ENCODE data around the gene SLC26A11.
A peak's percentile ranks its signal among the peaks of the same experiment; 100 is the strongest.

The SLC26A11 gene

GRCh38 chr17:80220054-80220735 lies at the start of gene SLC26A11, which contains the start of gene SGSH:
SLC26A11 (plus strand) TSS chr17:80220427; CDS start chr17:80221561, 1,134 bp downstream.
SGSH (minus strand) TSS chr17:80220333; CDS start chr17:80220313, 20 bp downstream.
- DNase-seq, result peak; percentile 43

GRCh38 chr17:80171681-80172080 lies 48.5 kb upstream of the SLC26A11 start:
- DNase-seq, result no peak

- no peak for DNase-seq
These were observed 47.1 kb upstream of the SLC26A11 start for GRCh38 chr17:80173126-80173525.

- no peak for DNase-seq
These were observed 46.3 kb upstream of the SLC26A11 start for GRCh38 chr17:80173916-80174315.

DNA sequence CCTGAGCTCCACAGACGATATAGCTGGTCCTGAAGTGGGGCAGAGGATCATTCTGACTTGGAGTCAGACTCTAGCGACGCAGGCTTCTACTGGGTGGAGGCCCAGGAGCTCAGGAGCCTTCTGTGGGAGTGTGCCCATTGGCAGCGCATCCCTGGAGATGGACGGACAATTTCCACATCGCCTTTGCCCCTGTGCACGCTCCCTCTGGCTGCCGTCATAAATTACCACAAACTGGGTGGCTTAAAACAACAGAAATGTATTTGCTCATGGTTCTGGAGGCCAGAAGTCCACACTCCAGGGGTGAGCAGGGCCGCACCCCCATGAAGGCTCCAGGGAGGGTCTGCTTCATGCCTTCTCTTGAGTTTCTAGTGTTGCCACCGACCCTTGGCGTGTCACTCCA lies 43.5 kb upstream of the SLC26A11 start:
- no peak for DNase-seq

DNA sequence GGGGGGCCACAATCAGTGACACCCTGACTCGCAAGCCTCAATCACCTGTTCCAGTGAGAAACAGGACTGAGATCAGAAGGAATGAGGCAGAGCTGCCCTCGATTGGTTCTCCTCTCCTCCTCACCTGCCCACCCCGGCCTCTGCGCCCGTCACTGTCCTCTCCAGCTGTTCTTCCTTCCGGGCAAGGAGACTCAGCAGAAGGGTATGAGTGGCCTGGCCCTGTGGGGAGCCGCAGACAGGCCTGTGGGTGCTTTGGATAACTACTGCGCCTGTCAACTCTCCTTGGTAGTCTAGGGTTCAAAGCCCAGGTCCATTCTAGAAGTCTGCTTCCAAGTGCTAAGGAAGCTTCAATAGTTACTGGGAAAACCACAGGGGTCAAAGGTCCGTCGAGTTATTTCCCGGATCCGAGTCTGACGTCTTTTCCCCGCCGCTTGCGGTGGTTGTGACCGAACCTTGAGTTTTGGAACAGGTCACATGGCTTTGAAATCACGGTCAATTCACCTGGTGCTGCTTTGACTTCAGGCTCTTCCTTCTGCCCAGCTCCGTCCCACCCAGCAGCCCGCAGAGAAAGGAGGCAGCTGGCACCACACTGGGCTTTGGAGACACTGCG lies 42.1 kb upstream of the SLC26A11 start:
- no peak for DNase-seq

DNA sequence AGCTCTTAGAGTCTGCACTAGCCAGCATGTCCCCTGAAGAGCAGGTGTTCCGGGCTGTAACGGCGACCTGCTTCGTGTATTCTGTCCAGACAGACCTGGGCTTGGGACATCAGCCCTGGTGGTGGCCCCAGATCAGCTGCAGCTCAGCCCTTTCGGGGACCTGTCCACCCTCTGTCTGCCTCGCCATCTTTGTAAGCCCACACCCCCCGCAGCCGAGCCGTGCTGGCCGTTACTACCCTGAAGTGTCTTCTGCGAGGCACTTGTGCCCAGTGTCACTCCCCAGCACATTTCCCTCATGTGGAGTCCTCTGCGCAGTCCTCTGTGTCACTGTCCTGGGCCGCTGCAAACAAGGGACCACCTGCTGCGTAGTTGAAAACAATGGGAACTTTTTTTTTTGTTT lies 40.0 kb upstream of the SLC26A11 start:
- no peak for DNase-seq

GRCh38 chr17:80181431-80181830 lies 38.8 kb upstream of the SLC26A11 start:
- DNase-seq, result no peak

DNA sequence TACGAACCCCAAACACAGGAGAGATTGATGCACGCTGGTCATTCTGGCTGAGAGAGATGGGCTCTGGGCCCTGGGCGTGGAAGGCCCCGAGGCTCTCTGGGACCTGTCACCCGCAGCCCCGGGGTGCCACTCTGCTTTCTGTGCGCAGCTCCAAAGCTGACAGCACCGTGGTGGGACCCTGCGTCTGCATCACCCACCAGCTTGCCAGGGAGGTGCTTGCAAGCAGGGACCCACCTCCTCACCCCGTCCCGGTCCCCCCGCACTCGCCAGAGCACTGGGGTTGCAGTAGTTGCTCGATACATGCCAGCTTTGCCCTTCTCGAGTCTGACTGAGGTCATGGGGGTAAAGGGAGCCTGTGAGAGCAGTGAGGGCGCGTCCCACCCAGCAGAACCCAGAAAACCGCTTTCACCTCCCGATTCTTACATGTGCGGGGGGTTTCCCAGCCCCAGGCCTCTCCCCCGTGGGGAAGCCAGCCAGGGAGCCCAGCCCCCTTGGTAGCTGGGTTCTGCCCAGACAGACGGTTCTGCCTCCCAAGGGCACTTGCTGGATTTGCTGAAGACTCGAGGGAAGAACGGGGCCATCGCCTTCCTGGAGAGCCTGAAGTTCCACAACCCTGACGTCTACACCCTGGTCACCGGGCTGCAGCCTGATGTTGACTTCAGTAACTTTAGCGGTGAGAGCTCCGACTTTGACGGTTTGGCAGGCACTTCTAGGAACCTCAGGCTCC lies 37.9 kb upstream of the SLC26A11 start:
- DNase-seq, result no peak

DNA sequence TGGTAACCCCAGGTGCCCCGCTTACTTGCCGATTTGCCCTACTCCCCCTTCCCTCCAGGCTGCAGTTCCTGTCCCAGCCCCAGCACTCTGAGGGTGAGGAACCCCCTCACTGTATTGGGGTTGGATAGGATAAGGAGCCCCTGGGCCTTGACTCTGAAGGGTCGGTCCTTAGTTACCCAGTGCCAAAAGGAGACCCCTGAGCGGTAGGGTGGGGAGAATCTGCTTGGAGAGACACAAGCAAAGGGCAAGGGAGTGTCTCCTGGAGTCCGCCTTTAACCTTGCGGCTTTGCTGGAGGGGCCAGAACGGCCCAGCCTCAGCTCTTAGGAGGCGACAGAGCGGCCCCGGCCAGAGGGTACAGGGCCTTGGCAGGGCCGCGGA lies 37.4 kb upstream of the SLC26A11 start:
- no peak for DNase-seq

GRCh38 chr17:80183581-80184422 lies 36.4 kb upstream of the SLC26A11 start:
- no peak for DNase-seq

DNA sequence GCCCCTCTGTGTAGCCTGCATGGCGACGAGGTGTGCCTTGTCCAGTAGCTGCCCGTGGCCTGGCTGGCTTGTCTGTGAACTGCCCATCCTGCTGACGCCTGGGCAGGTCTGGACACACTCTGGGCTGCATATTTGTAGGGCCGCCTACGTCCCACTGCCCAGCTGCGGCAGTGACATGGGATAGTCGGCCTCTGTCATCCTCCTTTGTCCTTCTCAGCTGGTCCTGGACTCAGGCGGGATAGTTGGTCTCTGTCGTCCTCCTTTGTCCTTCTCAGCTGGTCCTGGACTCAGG lies 35.9 kb upstream of the SLC26A11 start:
- DNase-seq, result no peak

GRCh38 chr17:80185968-80186367 lies 34.3 kb upstream of the SLC26A11 start:
- DNase-seq, result no peak

- no peak for DNase-seq
These were observed 33.1 kb upstream of the SLC26A11 start for GRCh38 chr17:80187090-80187489.

GRCh38 chr17:80187515-80187941 lies 32.7 kb upstream of the SLC26A11 start:
- DNase-seq, result no peak

- DNase-seq, result no peak
These were observed 30.6 kb upstream of the SLC26A11 start for GRCh38 chr17:80189611-80190010.

DNA sequence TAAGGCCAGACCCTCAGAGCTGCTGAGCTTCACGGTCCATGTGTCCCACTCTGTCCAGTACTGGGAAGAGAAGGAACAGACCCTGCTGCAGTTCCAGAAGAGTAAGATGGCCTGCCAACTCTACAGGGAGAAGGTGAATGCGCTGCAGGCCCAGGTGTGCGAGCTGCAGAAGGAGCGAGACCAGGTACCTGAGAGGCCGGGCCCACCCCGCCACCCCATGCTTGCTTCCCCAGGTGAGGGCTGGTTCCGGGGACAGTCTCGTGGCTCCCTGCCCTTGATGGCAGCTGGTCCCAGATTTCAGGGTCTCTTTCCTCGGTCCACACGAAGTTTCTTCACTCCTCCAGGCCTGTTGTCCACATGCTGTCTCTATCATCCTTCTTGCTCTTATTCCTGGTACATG lies 29.5 kb upstream of the SLC26A11 start:
- DNase-seq, result no peak

DNA sequence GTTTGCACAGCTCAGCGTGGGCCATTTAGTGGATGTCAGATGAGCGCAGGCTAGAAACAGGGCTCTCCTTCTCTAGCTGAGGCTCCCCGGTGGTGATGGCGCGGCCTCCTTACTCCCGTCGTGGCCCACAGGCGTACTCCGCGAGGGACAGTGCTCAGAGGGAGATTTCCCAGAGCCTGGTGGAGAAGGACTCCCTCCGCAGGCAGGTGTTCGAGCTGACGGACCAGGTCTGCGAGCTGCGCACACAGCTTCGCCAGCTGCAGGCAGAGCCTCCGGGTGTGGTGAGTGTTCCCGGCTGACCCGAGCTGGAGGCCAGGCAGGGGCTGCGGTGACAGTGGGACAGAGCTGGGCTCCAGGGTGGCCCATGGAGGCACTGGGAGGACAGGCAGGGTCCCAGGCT lies 29.0 kb upstream of the SLC26A11 start:
- DNase-seq, result no peak

DNA sequence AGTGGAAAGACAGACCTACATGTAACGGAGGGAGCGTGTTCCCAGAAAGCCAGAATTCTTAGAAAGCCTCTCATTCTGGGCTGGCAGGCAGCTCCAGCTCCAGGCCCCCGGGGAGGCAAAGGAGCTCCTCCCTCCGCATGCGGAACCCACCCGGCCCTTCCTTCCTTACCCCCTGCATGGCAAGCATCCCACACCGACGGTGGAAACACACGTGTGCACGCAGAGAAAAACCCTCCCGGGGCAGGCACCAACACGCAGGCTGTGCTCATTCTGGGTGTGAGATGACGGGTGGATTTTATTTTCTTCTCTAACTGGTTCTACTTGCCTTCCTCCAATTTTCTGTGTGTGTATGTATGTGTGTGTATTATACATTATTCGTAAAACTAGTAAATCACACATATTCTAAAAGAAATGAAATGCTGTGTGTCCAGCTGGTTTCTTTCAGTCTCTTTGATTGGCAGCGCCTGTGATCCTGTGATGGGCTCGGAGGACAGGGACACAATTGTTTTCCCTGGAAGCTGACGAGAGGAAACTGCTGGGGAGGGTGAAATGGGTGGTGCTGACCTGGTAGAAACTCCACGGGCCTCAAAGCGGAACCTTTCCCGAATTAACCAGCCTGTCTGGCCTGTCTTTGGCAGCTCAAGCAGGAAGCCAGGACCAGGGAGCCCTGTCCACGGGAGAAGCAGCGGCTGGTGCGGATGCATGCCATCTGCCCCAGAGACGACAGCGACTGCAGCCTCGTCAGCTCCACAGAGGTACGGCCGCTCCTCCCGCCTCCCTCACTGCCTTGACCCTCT lies 28.2 kb upstream of the SLC26A11 start:
- no peak for DNase-seq

- DNase-seq, result no peak
These were observed 25.1 kb upstream of the SLC26A11 start for GRCh38 chr17:80195141-80195540.

DNA sequence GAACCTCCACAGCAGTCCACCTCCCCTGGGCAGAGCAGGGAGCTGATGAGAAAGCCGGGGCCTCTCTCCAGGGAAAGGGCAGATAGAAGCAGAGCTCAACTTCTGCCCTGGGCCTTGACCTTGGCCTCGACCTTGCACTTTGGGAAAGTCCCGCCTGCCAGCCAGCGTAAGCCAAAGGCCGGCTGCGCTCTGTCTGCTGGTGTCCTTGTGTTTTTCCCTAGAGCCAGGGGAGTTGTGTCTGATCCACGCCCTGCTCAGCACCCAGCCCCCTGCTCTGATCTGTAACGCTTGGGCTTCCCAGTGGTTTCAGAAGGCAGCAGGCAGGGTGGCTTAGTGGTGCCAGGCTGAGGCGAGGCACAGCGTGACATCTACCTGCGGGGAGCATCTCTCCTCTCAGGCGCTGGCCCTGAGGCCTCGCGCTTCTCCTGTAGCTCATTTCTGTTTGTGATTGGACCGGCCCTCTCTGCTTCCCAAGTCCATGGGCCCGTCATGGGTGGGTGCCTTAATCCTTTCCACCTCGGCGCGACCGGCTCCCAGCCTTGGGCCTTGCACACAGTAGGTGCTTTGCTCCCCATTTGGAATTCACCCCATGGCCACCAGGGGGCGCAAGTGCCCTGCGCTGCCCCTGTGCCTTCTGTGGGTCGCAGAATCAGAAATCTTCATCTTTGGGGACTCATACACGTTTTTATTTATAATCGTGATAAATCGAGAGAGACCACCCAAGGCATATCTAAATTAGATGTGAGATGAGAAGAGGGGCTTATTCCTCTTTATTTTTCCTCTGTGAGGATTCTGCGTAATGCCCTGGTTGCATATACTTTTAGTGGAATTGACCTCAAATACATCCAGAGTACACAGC lies 24.3 kb upstream of the SLC26A11 start:
- peak; percentile 44 for DNase-seq

GRCh38 chr17:80196652-80197051 lies 23.6 kb upstream of the SLC26A11 start:
- no peak for DNase-seq

All from activated effector memory CD4-positive, alpha-beta T cell treated with Interleukin-2 at 50 U/mL for 16 hours (primary cell).